Measurements from ENCODE around the gene AFF3.
"Not testable (repeated sequence)": the region's sequence is repeated elsewhere in the genome, so short reads cannot be mapped to it uniquely, and the experiment has no call there.

Gene AFF3

GRCh38 chr2:100148883-100149282, 6.5 kb upstream of the AFF3 start:
- no peak for DNase-seq (ENCODE audit: low read depth in 3 of 3)

- no peak for DNase-seq (ENCODE audit: low read depth in 3 of 3)
Measured at GRCh38 chr2:100146657-100146960, 4.2 kb upstream of the AFF3 start.

- DNase-seq (ENCODE audit: low read depth in 3 of 3) = no peak
Measured at GRCh38 chr2:100145893-100146656, 3.7 kb upstream of the AFF3 start.

- no peak for DNase-seq (ENCODE audit: low read depth in 3 of 3)
Measured at GRCh38 chr2:100143286-100143685, 896 bp upstream of the AFF3 start.

GRCh38 chr2:100141906-100142305, 484 bp downstream of the AFF3 start:
- DNase-seq (ENCODE audit: low read depth in 3 of 3) = no peak

GRCh38 chr2:100140582-100140981, 1.8 kb downstream of the AFF3 start:
- no peak for DNase-seq (ENCODE audit: low read depth in 3 of 3)

- DNase-seq (ENCODE audit: low read depth in 3 of 3) = no peak
Measured at GRCh38 chr2:100137866-100138570, 4.4 kb downstream of the AFF3 start.

- no peak for DNase-seq (ENCODE audit: low read depth in 3 of 3)
Measured at GRCh38 chr2:100137318-100137717, 5.1 kb downstream of the AFF3 start.

- DNase-seq (ENCODE audit: low read depth in 3 of 3) = no peak
Measured at GRCh38 chr2:100136310-100136709, 6.1 kb downstream of the AFF3 start.

- DNase-seq (ENCODE audit: low read depth in 3 of 3) = no peak
Measured at GRCh38 chr2:100135415-100135814, 7.0 kb downstream of the AFF3 start.

- DNase-seq (ENCODE audit: low read depth in 3 of 3) = no peak
Measured at GRCh38 chr2:100130595-100131391, 11.6 kb downstream of the AFF3 start.

- DNase-seq (ENCODE audit: low read depth in 3 of 3) = no peak
Measured at GRCh38 chr2:100126897-100127401, 15.4 kb downstream of the AFF3 start.

- no peak for DNase-seq (ENCODE audit: low read depth in 3 of 3)
Measured at GRCh38 chr2:100126201-100126600, 16.2 kb downstream of the AFF3 start.

- DNase-seq (ENCODE audit: low read depth in 3 of 3) = no peak
Measured at GRCh38 chr2:100125626-100126025, 16.8 kb downstream of the AFF3 start.

GRCh38 chr2:100124761-100125160, 17.6 kb downstream of the AFF3 start:
- DNase-seq (ENCODE audit: low read depth in 3 of 3) = no peak

GRCh38 chr2:100121124-100121718, 21.2 kb downstream of the AFF3 start:
- no peak for DNase-seq (ENCODE audit: low read depth in 3 of 3)

GRCh38 chr2:100119235-100119634, 23.2 kb downstream of the AFF3 start:
- DNase-seq (ENCODE audit: low read depth in 3 of 3) = no peak

- DNase-seq (ENCODE audit: low read depth in 3 of 3) = no peak
Measured at GRCh38 chr2:100113990-100114433, 28.4 kb downstream of the AFF3 start.

GRCh38 chr2:100110614-100111000, 31.8 kb downstream of the AFF3 start:
- DNase-seq (ENCODE audit: low read depth in 3 of 3) = no peak

GRCh38 chr2:100109986-100110613, 32.3 kb downstream of the AFF3 start:
- no peak for DNase-seq (ENCODE audit: low read depth in 3 of 3)

GRCh38 chr2:100108648-100109020, 33.8 kb downstream of the AFF3 start:
- DNase-seq (ENCODE audit: low read depth in 3 of 3) = not testable (repeated sequence)

Measured in stimulated activated CD4-positive, alpha-beta T cell treated with anti-CD3 and anti-CD28 coated beads, TNF-alpha, amount 100 ng/mL, for 24 hours (primary cell).